ENCODE results near the gene CFAP206.
A peak's percentile ranks its signal among the peaks of the same experiment; 100 is the strongest.

CFAP206 gene

DNA sequence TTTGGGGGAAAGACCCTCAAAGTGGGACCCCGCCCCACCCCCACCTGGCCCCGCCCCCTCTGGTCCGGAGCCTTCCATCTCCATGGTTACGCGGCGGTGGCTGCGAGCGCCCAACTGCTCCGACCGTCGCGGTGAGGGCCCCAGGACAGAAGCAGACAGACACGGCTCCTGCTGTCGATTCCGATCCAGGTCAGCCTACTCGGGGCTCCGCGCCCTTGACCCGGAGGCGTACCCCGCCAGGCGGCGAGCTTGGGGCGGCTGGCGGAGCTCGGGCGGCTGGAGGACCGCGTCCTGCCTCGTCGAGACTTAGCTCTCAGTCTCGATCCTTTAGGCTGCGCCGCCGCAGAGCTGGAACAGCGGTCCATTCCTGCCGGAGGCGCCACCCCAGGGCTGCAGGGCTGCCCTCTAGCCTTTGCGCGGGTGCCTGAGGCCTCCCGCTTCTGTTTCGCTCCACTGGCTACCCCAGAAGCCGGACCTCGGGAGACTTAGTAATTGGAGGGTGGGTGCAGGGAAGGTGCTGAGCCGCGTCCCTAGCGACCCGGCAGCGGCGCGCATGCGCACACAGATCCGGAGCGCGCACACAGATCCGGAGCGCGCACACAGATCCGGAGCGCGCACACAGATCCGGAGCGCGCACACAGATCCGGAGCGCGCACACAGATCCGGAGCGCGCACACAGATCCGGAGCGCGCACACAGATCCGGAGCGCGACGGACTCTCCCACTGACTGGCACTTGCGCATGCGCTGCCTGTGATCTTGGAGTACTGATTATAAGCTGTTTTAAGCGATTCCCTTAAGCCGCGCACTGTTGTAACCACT, at the start of gene CFAP206:
Gene CFAP206, plus strand, starts transcription at position 72 of the 820 bp plus-strand sequence. CDS start 1,868 bp downstream, outside the sequence.
- peak; percentile 66 to 68 for DNase-seq (ENCODE audit: low read depth in 2 of 2)

- no peak for DNase-seq (ENCODE audit: low read depth in 2 of 2)
These were observed 43.0 kb upstream of the CFAP206 start for GRCh38 chr6:87364602-87365252.

- DNase-seq (ENCODE audit: low read depth in 2 of 2): no peak
These were observed 41.5 kb upstream of the CFAP206 start for GRCh38 chr6:87366072-87366827.

GRCh38 chr6:87366899-87367298, 40.9 kb upstream of the CFAP206 start:
- DNase-seq (ENCODE audit: low read depth in 2 of 2): no peak

DNA sequence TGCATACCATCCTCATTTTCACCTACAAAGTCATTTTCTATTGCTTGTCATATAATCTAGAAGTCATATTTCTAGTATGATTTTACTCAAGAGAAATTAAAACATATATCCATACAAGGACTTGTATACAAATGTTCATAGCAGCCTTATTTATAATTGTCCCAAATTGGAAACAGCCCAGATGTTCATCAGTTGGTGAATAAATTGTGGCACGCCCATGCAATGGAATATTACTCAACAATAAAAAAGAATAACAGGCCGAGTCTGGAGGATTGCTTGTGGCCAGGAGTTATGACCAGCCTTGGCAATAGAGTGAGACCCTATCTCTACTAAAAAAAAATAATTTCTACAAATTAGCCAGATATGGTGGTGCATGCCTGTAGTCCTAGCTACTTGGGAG, 34.4 kb upstream of the CFAP206 start:
- DNase-seq (ENCODE audit: low read depth in 2 of 2): no peak

DNA sequence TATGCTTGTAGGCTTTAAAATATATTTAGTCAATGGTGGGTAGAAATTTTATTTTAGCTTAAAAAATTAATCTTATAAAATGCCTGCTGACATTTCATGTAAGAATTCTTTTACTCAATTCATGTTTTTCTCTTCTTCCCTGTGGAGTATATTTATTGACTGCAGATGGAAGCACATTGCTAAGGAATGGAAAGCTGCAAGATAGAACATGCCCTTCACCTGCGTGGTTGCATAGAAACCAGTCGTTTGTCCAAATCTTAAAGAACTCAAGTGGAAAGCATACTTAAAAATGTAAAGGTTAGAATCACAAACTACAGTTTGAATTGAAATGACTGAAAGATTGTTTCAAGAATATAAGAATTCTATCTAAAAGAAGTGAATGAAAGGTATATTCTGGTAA, 32.5 kb upstream of the CFAP206 start:
- no peak for DNase-seq (ENCODE audit: low read depth in 2 of 2)

DNA sequence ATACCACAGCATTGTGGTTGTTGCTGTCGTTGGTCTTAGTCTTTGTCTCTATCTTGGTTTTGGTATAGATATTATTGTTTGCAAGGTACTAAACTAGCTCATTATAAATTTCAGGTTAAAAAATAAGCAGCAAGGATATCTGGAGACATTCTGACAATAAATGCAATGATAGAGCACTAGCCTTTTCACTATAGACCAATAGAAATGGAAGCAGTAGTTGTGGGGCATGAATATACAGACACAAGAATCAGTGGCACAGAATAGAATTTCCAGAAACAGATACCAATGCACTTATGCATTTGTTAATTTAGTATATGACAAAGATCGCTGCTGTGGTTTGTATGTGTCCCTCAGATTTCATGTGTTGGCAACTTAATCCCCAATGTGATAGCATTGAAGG, 31.1 kb upstream of the CFAP206 start:
- DNase-seq (ENCODE audit: low read depth in 2 of 2): no peak

GRCh38 chr6:87378947-87379346, 28.8 kb upstream of the CFAP206 start:
- no peak for DNase-seq (ENCODE audit: low read depth in 2 of 2)

- DNase-seq (ENCODE audit: low read depth in 2 of 2): no peak
These were observed 24.9 kb upstream of the CFAP206 start for GRCh38 chr6:87382861-87383260.

DNA sequence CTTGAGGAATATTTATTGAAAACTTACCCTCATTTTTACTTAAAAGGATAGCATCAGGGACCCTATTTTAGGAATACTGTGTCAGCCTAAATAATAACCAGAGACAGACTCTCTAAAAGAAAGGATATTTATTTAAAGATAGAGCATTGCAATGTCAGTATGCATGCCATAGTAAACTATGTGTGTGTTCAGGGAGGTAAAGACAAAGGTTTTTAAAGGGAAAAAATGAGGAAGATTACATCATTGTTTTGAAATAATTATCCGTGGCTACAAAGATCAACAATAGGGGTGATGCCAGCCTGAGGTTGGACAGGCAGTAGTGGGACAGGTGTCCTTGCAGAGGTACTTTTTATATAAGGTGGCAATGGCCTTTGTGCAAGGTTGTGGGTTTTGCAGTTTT, 23.7 kb upstream of the CFAP206 start:
- no peak for DNase-seq (ENCODE audit: low read depth in 2 of 2)

- DNase-seq (ENCODE audit: low read depth in 2 of 2): no peak
These were observed 23.3 kb upstream of the CFAP206 start for GRCh38 chr6:87384449-87384848.

- DNase-seq (ENCODE audit: low read depth in 2 of 2): no peak
These were observed 16.4 kb upstream of the CFAP206 start for GRCh38 chr6:87391334-87391733.

DNA sequence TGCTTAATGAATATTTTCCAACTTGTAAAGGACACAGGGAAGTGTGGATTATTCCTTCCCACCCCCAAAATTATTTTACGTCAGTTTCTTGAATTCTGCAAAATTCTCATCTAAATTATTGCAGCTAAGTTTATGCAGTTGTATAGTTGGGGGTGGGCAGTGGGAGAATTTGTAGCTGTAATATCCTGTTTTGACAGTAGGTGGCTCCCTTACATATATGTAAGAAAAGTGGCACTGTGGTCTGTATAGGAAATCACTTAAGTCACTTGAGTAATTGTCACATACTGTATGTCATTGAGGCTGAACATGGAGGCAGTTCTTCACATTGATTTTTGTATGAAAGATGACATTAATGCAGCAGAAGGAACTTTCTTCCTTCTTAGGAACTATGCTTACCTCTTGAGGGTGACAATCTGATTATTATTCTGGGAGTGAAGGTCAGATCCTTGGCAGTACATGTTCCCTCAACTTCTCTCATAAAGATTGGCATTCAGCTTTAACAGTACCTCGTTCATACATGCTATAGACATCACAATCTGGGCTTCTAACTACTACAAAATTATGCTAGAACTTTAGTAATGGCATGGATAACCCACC, 14.6 kb upstream of the CFAP206 start:
- DNase-seq (ENCODE audit: low read depth in 2 of 2): peak in 1 of 2 donors; percentile 34

DNA sequence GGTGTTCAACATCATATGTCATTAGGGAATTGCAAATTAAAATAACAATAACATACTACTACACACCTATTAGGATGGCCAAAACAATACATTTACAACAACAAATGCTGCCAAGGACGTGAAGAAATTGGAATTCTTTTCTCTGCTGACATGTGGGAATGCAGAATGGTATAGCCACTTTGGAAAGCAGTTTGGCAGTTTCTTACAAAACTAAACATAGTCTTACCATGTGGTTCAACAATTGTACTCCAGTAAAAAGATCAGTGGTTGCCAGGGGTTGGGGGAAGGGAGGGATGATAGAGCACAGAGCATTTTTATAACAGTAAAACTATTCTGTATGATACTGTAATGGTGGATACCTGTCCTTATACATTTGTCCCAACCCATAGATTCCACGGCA, 12.3 kb upstream of the CFAP206 start:
- DNase-seq (ENCODE audit: low read depth in 2 of 2): no peak

DNA sequence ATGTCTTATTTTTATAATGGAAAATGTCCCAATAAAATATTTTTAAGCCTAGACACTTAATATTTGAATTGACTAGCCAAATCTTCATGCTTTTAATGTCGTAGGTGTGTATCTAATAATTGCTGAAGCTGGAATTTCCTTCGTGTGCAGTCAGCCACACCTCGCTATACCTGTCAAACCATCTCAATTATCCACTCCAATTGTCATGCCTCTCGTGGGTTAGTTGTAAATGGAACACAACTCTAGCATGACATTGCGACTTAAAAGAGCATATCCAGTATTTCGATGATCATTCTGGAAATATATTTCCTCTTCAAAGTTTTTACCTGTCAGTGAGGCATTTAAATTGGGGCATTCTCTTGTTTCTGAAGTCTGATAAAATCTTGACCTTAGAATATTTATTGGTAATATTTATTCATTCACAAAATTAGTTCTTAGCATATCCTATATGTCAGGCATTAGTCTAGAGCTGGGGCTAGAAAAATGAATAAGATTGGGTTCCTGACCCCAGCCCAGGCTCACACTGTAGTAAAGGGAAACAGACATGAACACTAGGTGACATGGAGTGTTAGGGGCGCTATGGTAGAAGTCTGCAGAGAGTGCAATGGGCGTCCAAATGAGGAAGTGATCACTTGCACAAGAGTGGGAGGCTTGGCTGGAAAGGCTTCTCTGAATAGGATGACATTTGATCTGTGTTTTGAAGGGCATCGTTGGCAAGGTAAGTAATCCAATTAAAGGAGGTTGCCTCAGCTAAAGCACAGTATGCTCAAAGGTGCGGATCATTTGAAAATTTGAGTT, 11.0 kb upstream of the CFAP206 start:
- no peak for DNase-seq (ENCODE audit: low read depth in 2 of 2)

- no peak for DNase-seq (ENCODE audit: low read depth in 2 of 2)
These were observed 10.1 kb upstream of the CFAP206 start for GRCh38 chr6:87397656-87398055.

DNA sequence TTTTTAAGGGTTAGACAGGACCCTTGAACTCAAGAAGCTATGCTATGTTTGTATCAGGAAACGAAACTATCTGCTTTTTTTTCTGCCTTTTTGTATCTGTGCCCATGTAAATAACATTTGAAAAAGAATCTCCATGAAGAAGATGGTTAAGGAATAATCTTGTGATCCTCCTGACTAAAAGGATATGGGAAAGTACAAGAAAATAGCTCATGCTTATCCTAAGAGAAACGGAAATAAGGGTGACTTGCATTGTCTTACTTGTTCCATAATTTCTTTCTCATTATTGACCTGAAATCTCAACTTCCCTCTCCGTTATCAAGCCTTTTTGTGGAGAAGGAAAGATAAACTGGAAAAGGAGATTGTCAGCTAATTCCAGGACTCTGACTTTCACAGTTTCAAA, 5.9 kb upstream of the CFAP206 start:
- DNase-seq (ENCODE audit: low read depth in 2 of 2): no peak

GRCh38 chr6:87407561-87407900, 241 bp upstream of the CFAP206 start:
- DNase-seq (ENCODE audit: low read depth in 2 of 2): peak in 1 of 2 donors; percentile 0

- no peak for DNase-seq (ENCODE audit: low read depth in 2 of 2)
These were observed 966 bp downstream of the CFAP206 start for GRCh38 chr6:87408721-87409155.

DNA sequence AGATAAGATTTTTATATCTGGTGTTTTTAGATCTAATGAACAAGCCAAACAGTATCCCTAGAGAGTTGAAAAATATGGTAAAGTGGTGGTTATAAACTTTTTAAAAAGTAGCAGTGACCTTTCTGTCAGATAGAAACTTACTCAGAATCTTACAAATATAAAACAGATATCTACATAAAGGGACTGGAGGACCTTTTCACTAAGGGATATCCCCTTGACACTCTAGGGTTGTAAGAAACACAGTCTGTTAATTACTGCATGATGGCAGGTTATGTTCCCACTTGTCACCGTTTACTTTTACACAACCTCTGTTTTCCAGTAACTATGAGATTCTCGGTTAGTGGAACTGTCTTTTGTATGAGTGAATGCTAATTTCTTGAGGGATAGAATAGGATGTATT, 11.5 kb downstream of the CFAP206 start:
- no peak for DNase-seq (ENCODE audit: low read depth in 2 of 2)

GRCh38 chr6:87420360-87420759, 12.6 kb downstream of the CFAP206 start:
- DNase-seq (ENCODE audit: low read depth in 2 of 2): no peak

Data from stimulated activated CD4-positive, alpha-beta T cell treated with anti-CD3 and anti-CD28 coated beads, Interleukin-1b, Interleukin-23, amount 100 ng/mL, for 4 hours (primary cell).